GM23338 (cell line): ENCODE measurements around the gene LRIG1.

Source experiments
- CREB1 ChIP-seq: fragments of 250-450 bp; sonication (Bioruptor Pico); IDR thresholded peaks from 2 replicates; pipeline ENCODE4 v1.5.0; 2020; ENCODE audit warnings: low read depth, mild to moderate bottlenecking, moderate library complexity
- CTCF ChIP-seq, 2 experiments: fragments of 200-600 bp in 1 of 2; sonication (generic) in 1 of 2; conservative IDR thresholded peaks; 2 replicates each; pipeline versions ENCODE4 v1.5.1 to v1.6.1; 2016 to 2017; ENCODE audit warnings: antibody characterized with exemption in 2 of 2, low read depth in 2 of 2, mild to moderate bottlenecking in 2 of 2, moderate library complexity in 1 of 2
- JUNB ChIP-seq: IDR thresholded peaks from one replicate; pipeline ENCODE4 v1.6.1; 2016; ENCODE audit warnings: antibody characterized with exemption; ENCODE audit not compliant: unreplicated experiment

- no peak for TF ChIP-seq CTCF (conservative IDR thresholded peaks at IDR 0.05; ENCODE audit: low read depth in 2 of 2)
- TF ChIP-seq JUNB = no peak
- TF ChIP-seq CREB1 = no peak
These were observed 1.9 kb downstream of the LRIG1 start for GRCh38 chr3:66498687-66499621.
